GM12891 (cell line): ENCODE data around the gene YDJC.

Experiments used
- POLR2A ChIP-seq: IDR thresholded peaks from 2 replicates; pipeline ENCODE4 v1.6.1; 2011; ENCODE audit warnings: low read depth, low read length, control low read depth
- POLR2AphosphoS5 ChIP-seq: IDR thresholded peaks from 2 replicates; pipeline ENCODE4 v1.6.1; 2011; ENCODE audit warnings: low read depth, low read length, control low read depth
- SPI1 ChIP-seq: IDR thresholded peaks from 2 replicates; pipeline ENCODE4 v1.6.1; 2011; ENCODE audit warnings: low read depth, low read length, control low read depth
- TAF1 ChIP-seq: IDR thresholded peaks from 2 replicates; pipeline ENCODE4 v1.6.1; 2011; ENCODE audit warnings: low read depth, low read length, control low read depth

GRCh38 chr22:21598302-21598701 lies 31.5 kb downstream of the YDJC start:
- TF ChIP-seq POLR2A (no peak), POLR2AphosphoS5 (no peak), TAF1 (no peak), SPI1 (no peak)
